Left ventricle myocardium inferior (tissue), 1 donor: ENCODE results near the gene TTC17. TPM values are rescaled to one million over a fixed set of nuclear protein-coding genes. Genes with fewer than 3 reads are reported as not detected.
"Not testable (repeated sequence)": the region's sequence is repeated elsewhere in the genome, so short reads cannot be mapped to it uniquely, and the experiment has no call there.

ENCODE experiments used
- DNase-seq: peaks from one replicate; pipeline ENCODE4 v3.0.0-alpha.2; 2020
- H3K27ac ChIP-seq: fragments of 200-600 bp; replicated peaks from 2 replicates; pipeline ENCODE4 v1.8.0; 2021
- H3K27me3 ChIP-seq: fragments of 200-600 bp; 2 replicates; pipeline ENCODE4 v1.8.0; 2021; ENCODE audit warnings: low read depth
- H3K36me3 ChIP-seq: fragments of 200-600 bp; 2 replicates; pipeline ENCODE4 v1.8.0; 2021
- H3K4me1 ChIP-seq: fragments of 200-600 bp; 2 replicates; pipeline ENCODE4 v1.8.0; 2021
- H3K4me3 ChIP-seq: fragments of 200-600 bp; 2 replicates; pipeline ENCODE4 v1.8.0; 2021; ENCODE audit warnings: mild to moderate bottlenecking, moderate library complexity
- H3K9me3 ChIP-seq: fragments of 200-600 bp; replicated peaks from 2 replicates; pipeline ENCODE4 v1.8.0; 2021
- intact Hi-C: fragments of 100-400 bp; cut with micrococcal nuclease; formaldehyde crosslinking; loops from one replicate; pipeline ENCODE4 v1.11.0; 2022
- total RNA-seq: library from RNA; stranded (reverse); fragmentation: NEBNext Ultra II Directional; extraction: Animal tissue kit (Norgen Biotek cat#: 25700); gene quantifications from one replicate; pipeline ENCODE4 v1.2.1, GENCODE V29; 2021
- TF ChIP-seq, protein P1 (sequence below): fragments of 200-600 bp; IDR thresholded peaks from 2 replicates; pipeline ENCODE4 v1.8.0; 2021; ENCODE audit warnings: antibody characterized with exemption, mild to moderate bottlenecking, borderline replicate concordance
- donor health status: DM: no; HTN: yes; CAD: no; lungs with severe emphysema.

Gene TTC17
- total RNA-seq, 1 donor from 2014 or later = 29.4 TPM

DNA sequence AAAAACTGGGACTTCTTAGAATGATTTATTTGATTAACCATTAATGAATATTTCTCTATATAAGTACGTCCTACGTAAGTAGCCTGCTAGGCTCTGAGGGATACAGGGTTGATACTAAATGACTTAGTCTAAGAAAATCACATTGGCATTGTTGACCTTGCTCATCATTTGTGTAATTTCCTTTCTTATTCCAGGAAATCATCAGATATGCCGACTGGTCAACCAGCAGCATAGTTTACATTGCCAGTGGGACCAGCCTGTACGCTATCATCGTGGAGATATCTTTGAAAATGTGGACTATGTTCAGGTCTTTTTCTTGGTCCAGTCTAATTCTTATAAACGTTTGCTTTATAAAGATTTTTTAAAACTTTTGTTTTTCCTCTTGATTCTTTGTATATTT is 42.5 kb downstream of the TTC17 start:
- Histone ChIP-seq H3K4me1 (no peaks in the 10 kb centered on the region), H3K4me3 (no peak overlapping the region), H3K27me3 (no peaks in the 10 kb centered on the region), H3K9me3 (no peaks in the 10 kb centered on the region), H3K27ac (no peak overlapping the region), H3K36me3 (peaks cover 96% of the 10 kb centered on the region)
- intact Hi-C loops = no loop called here
- no peak for DNase-seq
- TF ChIP-seq, protein P1, sequence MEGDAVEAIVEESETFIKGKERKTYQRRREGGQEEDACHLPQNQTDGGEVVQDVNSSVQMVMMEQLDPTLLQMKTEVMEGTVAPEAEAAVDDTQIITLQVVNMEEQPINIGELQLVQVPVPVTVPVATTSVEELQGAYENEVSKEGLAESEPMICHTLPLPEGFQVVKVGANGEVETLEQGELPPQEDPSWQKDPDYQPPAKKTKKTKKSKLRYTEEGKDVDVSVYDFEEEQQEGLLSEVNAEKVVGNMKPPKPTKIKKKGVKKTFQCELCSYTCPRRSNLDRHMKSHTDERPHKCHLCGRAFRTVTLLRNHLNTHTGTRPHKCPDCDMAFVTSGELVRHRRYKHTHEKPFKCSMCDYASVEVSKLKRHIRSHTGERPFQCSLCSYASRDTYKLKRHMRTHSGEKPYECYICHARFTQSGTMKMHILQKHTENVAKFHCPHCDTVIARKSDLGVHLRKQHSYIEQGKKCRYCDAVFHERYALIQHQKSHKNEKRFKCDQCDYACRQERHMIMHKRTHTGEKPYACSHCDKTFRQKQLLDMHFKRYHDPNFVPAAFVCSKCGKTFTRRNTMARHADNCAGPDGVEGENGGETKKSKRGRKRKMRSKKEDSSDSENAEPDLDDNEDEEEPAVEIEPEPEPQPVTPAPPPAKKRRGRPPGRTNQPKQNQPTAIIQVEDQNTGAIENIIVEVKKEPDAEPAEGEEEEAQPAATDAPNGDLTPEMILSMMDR = no peak

DNA sequence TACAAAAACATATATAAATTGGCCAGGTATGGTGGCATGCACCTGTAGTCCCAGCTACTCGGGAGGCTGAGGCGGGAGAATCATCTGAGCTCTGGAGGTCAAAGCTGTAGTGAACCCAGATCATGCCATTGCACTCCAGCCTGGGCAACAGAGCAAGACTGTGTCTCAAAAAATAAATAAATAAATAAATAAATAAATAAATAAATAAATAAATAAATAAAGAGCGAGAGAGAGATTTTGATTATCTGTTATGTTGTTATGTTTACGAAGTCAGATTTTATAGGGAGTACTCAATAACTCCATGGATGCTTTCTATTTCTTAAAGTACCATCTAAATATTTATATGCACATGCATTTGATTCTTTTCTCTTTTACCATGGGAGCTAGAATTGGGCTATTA is 43.1 kb downstream of the TTC17 start:
- H3K9me3 ChIP-seq, intact Hi-C loops, H3K27ac ChIP-seq, H3K27me3 ChIP-seq, H3K4me1 ChIP-seq, H3K4me3 ChIP-seq, DNase-seq: not testable (repeated sequence)
- peaks cover 96% of the 10 kb centered on the region for H3K36me3 ChIP-seq

GRCh38 chr11:43403357-43404231 is 44.9 kb downstream of the TTC17 start:
- peaks cover 98% of the 10 kb centered on the region for H3K36me3 ChIP-seq
- H3K4me1 ChIP-seq = no peaks in the 10 kb centered on the region
- TF ChIP-seq, protein P1 = no peak
- intact Hi-C loops = no loop called here
- H3K9me3 ChIP-seq = no peaks in the 10 kb centered on the region
- no peaks in the 10 kb centered on the region for H3K27me3 ChIP-seq
- H3K27ac ChIP-seq = no peak overlapping the region
- no peak for DNase-seq
- H3K4me3 ChIP-seq = no peak overlapping the region

DNA sequence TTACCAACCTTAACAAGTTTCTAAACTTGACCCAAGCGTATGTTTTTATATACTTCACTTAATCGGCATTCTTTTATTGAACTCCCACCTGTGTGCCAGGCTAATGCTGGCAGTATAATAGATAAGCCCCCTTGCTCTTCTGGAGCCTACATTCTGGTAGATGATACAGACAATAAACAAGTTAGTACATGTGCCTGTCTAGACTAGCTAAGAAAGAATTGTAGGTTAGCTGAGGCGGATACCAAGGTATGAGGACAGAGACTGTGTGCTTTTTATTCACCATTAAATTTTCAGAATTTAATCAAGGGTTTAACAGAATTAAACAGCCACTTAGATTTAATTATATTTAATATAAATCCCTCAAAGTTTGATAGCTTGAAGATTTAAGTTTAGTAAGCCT is 45.7 kb downstream of the TTC17 start:
- H3K4me1 ChIP-seq = no peaks in the 10 kb centered on the region
- TF ChIP-seq, protein P1 = no peak
- no peak overlapping the region for H3K27ac ChIP-seq
- no peaks in the 10 kb centered on the region for H3K27me3 ChIP-seq
- H3K9me3 ChIP-seq = no peaks in the 10 kb centered on the region
- H3K4me3 ChIP-seq = no peak overlapping the region
- intact Hi-C loops = no loop called here
- H3K36me3 ChIP-seq = peaks cover 98% of the 10 kb centered on the region
- DNase-seq = no peak

DNA sequence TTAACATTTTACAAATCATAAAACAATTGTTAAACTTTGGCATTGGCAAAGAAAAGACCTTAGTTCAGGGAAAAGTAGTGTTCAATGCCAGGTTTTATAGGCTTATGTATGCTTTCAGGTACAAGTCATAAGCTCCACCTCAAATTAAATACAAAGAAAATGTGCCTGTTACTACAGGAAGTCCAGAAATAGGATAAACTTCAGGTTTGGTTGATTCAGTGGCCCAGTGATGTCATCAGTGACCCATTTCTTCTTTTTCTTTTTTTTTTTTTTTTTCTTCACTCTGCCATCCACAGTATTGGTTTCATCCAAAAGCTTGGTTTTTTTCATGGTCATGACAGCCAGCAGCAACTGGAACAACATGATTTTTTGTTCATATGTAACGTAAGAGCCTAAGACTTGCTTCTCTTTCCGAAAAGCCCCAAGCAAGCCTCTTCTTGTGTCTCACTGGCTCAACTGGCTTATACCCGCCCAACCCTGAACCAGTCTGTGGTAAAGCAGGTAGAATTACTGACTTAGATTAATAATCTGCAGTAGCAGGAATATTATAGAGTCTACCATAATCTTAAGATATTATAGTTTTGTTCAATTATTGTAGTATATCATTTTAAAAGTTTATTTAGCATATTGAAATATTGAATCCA is 46.2 kb downstream of the TTC17 start:
- no peak for DNase-seq
- TF ChIP-seq, protein P1 = no peak
- Histone ChIP-seq H3K4me3 (no peak overlapping the region), H3K36me3 (peaks cover 98% of the 10 kb centered on the region), H3K4me1 (no peaks in the 10 kb centered on the region), H3K9me3 (no peaks in the 10 kb centered on the region), H3K27ac (no peak overlapping the region), H3K27me3 (no peaks in the 10 kb centered on the region)
- intact Hi-C loops = no loop called here

DNA sequence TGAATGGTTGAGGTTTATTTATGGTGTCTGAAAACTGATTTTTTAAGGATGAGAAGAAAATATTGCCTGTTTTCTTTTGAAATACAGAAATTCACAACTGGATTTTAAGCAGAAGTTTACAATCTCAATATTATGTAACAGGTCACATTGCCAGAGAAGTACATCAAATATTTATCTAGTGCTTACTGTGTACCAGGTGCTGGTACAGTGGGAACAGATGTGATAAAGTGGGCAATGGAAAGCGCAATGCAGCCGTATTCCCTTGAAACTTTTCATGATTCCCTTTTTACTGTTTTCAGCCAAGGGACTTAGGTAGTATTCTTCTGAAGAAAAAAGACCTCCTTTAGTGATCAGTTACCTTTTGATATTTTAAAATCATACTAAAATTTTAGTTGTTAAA is 49.6 kb downstream of the TTC17 start:
- Histone ChIP-seq H3K4me1 (no peaks in the 10 kb centered on the region), H3K36me3 (peaks cover 92% of the 10 kb centered on the region), H3K4me3 (no peak overlapping the region), H3K9me3 (no peaks in the 10 kb centered on the region), H3K27ac (no peak overlapping the region), H3K27me3 (no peaks in the 10 kb centered on the region)
- intact Hi-C loops = no loop called here
- DNase-seq = no peak
- TF ChIP-seq, protein P1 = no peak
